B cell (primary cell): ENCODE measurements around the gene RRAGC. TPM values are rescaled to one million over a fixed set of nuclear protein-coding genes. Genes with fewer than 3 reads are reported as not detected.

ENCODE experiments used
- ATAC-seq: fragments of 200-7000 bp; cut with Tn5 transposase; one replicate; pipeline ENCODE4 v1.10.0; 2021; ENCODE audit warnings: low read depth, mild to moderate bottlenecking, moderate number of reproducible peaks, moderate library complexity
- CTCF ChIA-PET: fragments of 350-600 bp; sonication (Branson Sonifier 250); formaldehyde crosslinking; loops from one replicate; lab custom pipeline; 2021; ENCODE audit warnings: antibody characterized with exemption, inconsistent platforms; lab: Charles Lee
- POLR2A ChIA-PET: fragments of 350-600 bp; sonication (Branson Sonifier 250); formaldehyde crosslinking; loops from one replicate; lab custom pipeline; 2021; ENCODE audit warnings: antibody characterized with exemption; lab: Charles Lee
- DNase-seq: peaks from one replicate; pipeline ENCODE4 v3.0.0; 2013
- H2AFZ ChIP-seq: 2 replicates; pipeline ENCODE4 v1.6.1; 2012; ENCODE audit warnings: mild to moderate bottlenecking, low read depth, low read length; ENCODE audit not compliant: insufficient read depth, poor library complexity, severe bottlenecking
- H3K27ac ChIP-seq, 2 donors: 1 replicate in 1 of 2; 2 replicates in 1 of 2; pipeline ENCODE4 v1.5.1; 2012 to 2013; ENCODE audit warnings: low read length in 2 of 2, mild to moderate bottlenecking in 2 of 2, moderate library complexity in 1 of 2
- H3K27me3 ChIP-seq, 4 experiments: fragments of 200-600 bp in 1 of 4; sonication (generic) in 1 of 4; replicated peaks in 1 of 4; 1 replicate in 2 of 4; 2 replicates in 2 of 4; pipeline versions ENCODE4 v1.6.1 to v1.7.0; 2013 to 2016; ENCODE audit warnings: low read length in 3 of 4, mild to moderate bottlenecking in 2 of 4, mixed read lengths in 1 of 4, moderate library complexity in 1 of 4; ENCODE audit not compliant: insufficient read depth in 4 of 4, control insufficient read depth in 3 of 4; ENCODE audit errors: control extremely low read depth in 1 of 4
- H3K36me3 ChIP-seq, 2 experiments: replicated peaks in 1 of 2; 1 replicate in 1 of 2; 2 replicates in 1 of 2; pipeline versions ENCODE4 v1.6.1 to v1.7.1; 2013; ENCODE audit warnings: low read length in 1 of 2; ENCODE audit not compliant: insufficient read depth in 2 of 2, control insufficient read depth in 1 of 2; ENCODE audit errors: control extremely low read depth in 1 of 2, extremely low read depth in 1 of 2
- H3K4me1 ChIP-seq, 2 donors: fragments of 200-600 bp in 1 of 2; sonication (generic) in 1 of 2; 1 replicate in 1 of 2; 2 replicates in 1 of 2; pipeline versions ENCODE4 v1.5.1 to v1.6.1; 2013 to 2017; ENCODE audit warnings: low read length in 2 of 2; ENCODE audit not compliant: control insufficient read depth in 2 of 2, insufficient read depth in 2 of 2
- H3K4me2 ChIP-seq: replicated peaks from 2 replicates; pipeline ENCODE3; 2012; ENCODE audit warnings: mild to moderate bottlenecking, low read depth, low read length; ENCODE audit not compliant: poor library complexity, severe bottlenecking
- H3K4me3 ChIP-seq, 5 experiments: fragments of 200-600 bp in 1 of 5; sonication (generic) in 1 of 5; 1 replicate in 3 of 5; 2 replicates in 2 of 5; pipeline versions ENCODE4 v1.5.1 to v1.7.0; 2011 to 2016; ENCODE audit warnings: low read length in 4 of 5, mild to moderate bottlenecking in 4 of 5, low read depth in 2 of 5, control low read depth in 1 of 5, moderate library complexity in 1 of 5; ENCODE audit not compliant: insufficient read depth in 1 of 5; ENCODE audit errors: control extremely low read depth in 1 of 5, extremely low read depth in 1 of 5
- H3K79me2 ChIP-seq: fragments of 200-600 bp; sonication (generic); one replicate; pipeline ENCODE4 v1.6.0; 2016; ENCODE audit warnings: low read length; ENCODE audit not compliant: control insufficient read depth, insufficient read depth
- H3K9ac ChIP-seq: fragments of 200-600 bp; sonication (generic); 2 replicates; pipeline ENCODE4 v1.6.1; 2017; ENCODE audit warnings: mild to moderate bottlenecking, low read length, moderate library complexity
- H3K9me3 ChIP-seq, 3 donors: one replicate each; pipeline versions ENCODE4 v1.6.1 to v1.7.1; 2013; ENCODE audit warnings: low read length in 2 of 3; ENCODE audit not compliant: control insufficient read depth in 2 of 3, insufficient read depth in 1 of 3; ENCODE audit errors: control extremely low read depth in 1 of 3
- H4K20me1 ChIP-seq: 2 replicates; pipeline ENCODE4 v1.6.0; 2012; ENCODE audit warnings: mild to moderate bottlenecking, low read length; ENCODE audit not compliant: insufficient read depth, control insufficient read depth, poor library complexity, severe bottlenecking
- H3K27ac Mint-ChIP-seq: one replicate; pipeline ENCODE4 v1.8.0; 2021; ENCODE audit warnings: mixed read lengths
- H3K27me3 Mint-ChIP-seq: one replicate; pipeline ENCODE4 v1.8.0; 2021; ENCODE audit warnings: mixed read lengths
- H3K4me1 Mint-ChIP-seq: one replicate; pipeline ENCODE4 v1.8.0; 2021; ENCODE audit warnings: mixed read lengths
- H3K4me3 Mint-ChIP-seq: one replicate; pipeline ENCODE4 v1.8.0; 2021; ENCODE audit warnings: mixed read lengths
- H3K9me3 Mint-ChIP-seq: one replicate; pipeline ENCODE4 v1.8.0; 2022; ENCODE audit warnings: mixed read lengths; ENCODE audit not compliant: insufficient read depth
- CTCF ChIP-seq: fragments of 200-600 bp; IDR thresholded peaks from one replicate; pipeline ENCODE4 v1.8.0; 2022; ENCODE audit warnings: antibody characterized with exemption, mild to moderate bottlenecking
- EZH2 ChIP-seq: IDR thresholded peaks from 2 replicates; pipeline ENCODE4 v1.6.1; 2012; ENCODE audit warnings: borderline replicate concordance, low read depth, mild to moderate bottlenecking, moderate library complexity, low read length; ENCODE audit not compliant: insufficient read depth, poor library complexity, severe bottlenecking
- WGBS: methylation state at CpG from one replicate; pipeline ENCODE4 v1.1.5; 2013; ENCODE audit warnings: missing lambda C conversion rate; ENCODE audit not compliant: insufficient coverage; 5-methylcytosine and 5-hydroxymethylcytosine counted together
- intact Hi-C: fragments of 100-400 bp; cut with micrococcal nuclease; formaldehyde crosslinking; loops from one replicate; pipeline ENCODE4 v1.10.0; 2022
- polyA plus RNA-seq: library from polyadenylated mRNA; depleted of rRNA; stranded (reverse); fragments of >200 nt; gene quantifications from 2 replicates; pipeline ENCODE4 v1.2.3, GENCODE V29; 2012
- total RNA-seq, 2 donors: library from RNA; stranded (reverse); fragments of 120-200 nt in 1 of 2; gene quantifications; 1 replicate in 1 of 2; 2 replicates in 1 of 2; pipeline versions ENCODE4 v1.2.3 to v1.2.4, GENCODE V29; 2013 to 2022

The RRAGC gene
- total and polyA plus RNA-seq, 2 donors (not counting 1 experiment from before 2014, with no cell fraction given) = 11.4 to 37.6 TPM

- H3K27ac Mint-ChIP-seq = no peak overlapping the region
- H3K9me3 Mint-ChIP-seq = no peaks in the 10 kb centered on the region
- Histone ChIP-seq H3K4me2 (peak overlapping the region; percentile 54), H3K27ac (no peak overlapping the region), H3K79me2 (no peaks in the 10 kb centered on the region), H3K9ac (no peak overlapping the region), H3K27me3 (peaks cover 0 to 28% (median 10%) of the 10 kb centered on the region in 4 experiments), H3K4me3 (no peak overlapping the region), H2AFZ (peak overlapping the region; percentile 54), H3K36me3 (no peaks in the 10 kb centered on the region), H3K9me3 (no peaks in the 10 kb centered on the region), H4K20me1 (no peaks in the 10 kb centered on the region), H3K4me1 (peaks cover 2 to 9% of the 10 kb centered on the region in 2 donors)
- CTCF ChIA-PET = no interaction called here
- 5% methylated on average over 68 of the region's 81 CpGs for WGBS
- DNase-seq = no peak
- POLR2A ChIA-PET = no interaction called here
- intact Hi-C loops = no loop called here
- peaks cover 5% of the 10 kb centered on the region for H3K4me1 Mint-ChIP-seq
- ATAC-seq = no peak
- TF ChIP-seq CTCF (no peak), EZH2 (no peak)
- peaks cover 65% of the 10 kb centered on the region for H3K27me3 Mint-ChIP-seq
- H3K4me3 Mint-ChIP-seq = peak overlapping the region; percentile 45
These were observed 55.3 kb downstream of the RRAGC start for GRCh38 chr1:38804062-38804886.

GRCh38 chr1:38803647-38804046 lies 55.9 kb downstream of the RRAGC start:
- no peak overlapping the region for H3K27ac Mint-ChIP-seq
- Histone ChIP-seq H4K20me1 (no peaks in the 10 kb centered on the region), H3K9ac (no peak overlapping the region), H3K4me2 (peak overlapping the region; percentile 54), H3K9me3 (no peaks in the 10 kb centered on the region), H3K79me2 (no peaks in the 10 kb centered on the region), H3K36me3 (no peaks in the 10 kb centered on the region), H3K27me3 (peaks cover 0 to 28% (median 10%) of the 10 kb centered on the region in 4 experiments), H3K4me3 (no peak overlapping the region), H2AFZ (no peak overlapping the region), H3K4me1 (peaks cover 2 to 9% of the 10 kb centered on the region in 2 donors), H3K27ac (no peak overlapping the region)
- peaks cover 65% of the 10 kb centered on the region for H3K27me3 Mint-ChIP-seq
- DNase-seq (no peak), ATAC-seq (no peak)
- no peaks in the 10 kb centered on the region for H3K9me3 Mint-ChIP-seq
- POLR2A ChIA-PET = no interaction called here
- H3K4me1 Mint-ChIP-seq = peaks cover 5% of the 10 kb centered on the region
- intact Hi-C loops = no loop called here
- no peak for TF ChIP-seq CTCF
- no peak for TF ChIP-seq EZH2
- H3K4me3 Mint-ChIP-seq = peak overlapping the region; percentile 30
- CTCF ChIA-PET = no interaction called here
- 15% methylated on average over 6 of the region's 8 CpGs for WGBS
